Breast epithelium (tissue), 4 donors: ENCODE results near the gene LDB3. TPM values are rescaled to one million over a fixed set of nuclear protein-coding genes. Genes with fewer than 3 reads are reported as not detected.

Experiments
- DNase-seq, 2 donors: peaks; one replicate each; pipeline ENCODE4 v3.0.0-alpha.2; 2019; ENCODE audit warnings: low spot score in 2 of 2
- H3K27ac ChIP-seq, 2 donors: fragments of 200-600 bp; sonication (generic) in 1 of 2; one replicate each; pipeline ENCODE4 v1.5.1; 2016 to 2019; ENCODE audit warnings: mild to moderate bottlenecking in 1 of 2
- H3K27me3 ChIP-seq, 2 donors: fragments of 200-600 bp; sonication (generic) in 1 of 2; one replicate each; pipeline versions ENCODE4 v1.5.1 to v1.6.0; 2017 to 2019; ENCODE audit warnings: control low read depth in 1 of 2, mild to moderate bottlenecking in 1 of 2
- H3K36me3 ChIP-seq: fragments of 200-600 bp; one replicate; pipeline ENCODE4 v1.5.1; 2019
- H3K4me1 ChIP-seq, 2 donors: fragments of 200-600 bp; sonication (generic); one replicate each; pipeline ENCODE4 v1.5.1; 2016 to 2019; ENCODE audit warnings: control low read depth in 1 of 2
- H3K4me3 ChIP-seq, 3 donors: fragments of 200-600 bp; sonication (generic); 1 replicate in 2 of 3; 2 replicates in 1 of 3; pipeline ENCODE4 v1.5.1; 2016 to 2019; ENCODE audit warnings: mild to moderate bottlenecking in 3 of 3, moderate library complexity in 2 of 3
- H3K9me3 ChIP-seq, 2 donors: fragments of 200-600 bp; sonication (generic) in 1 of 2; one replicate each; pipeline ENCODE4 v1.5.1; 2016 to 2019; ENCODE audit warnings: control low read depth in 1 of 2
- CTCF ChIP-seq, 3 donors: fragments of 450-650 bp; IDR thresholded peaks; one replicate each; pipeline ENCODE4 v1.5.1; 2016 to 2017; ENCODE audit warnings: antibody characterized with exemption in 3 of 3, mild to moderate bottlenecking in 3 of 3, moderate library complexity in 3 of 3
- POLR2A ChIP-seq: fragments of 450-650 bp; IDR thresholded peaks from one replicate; pipeline ENCODE4 v1.6.1; 2016; ENCODE audit warnings: antibody characterized with exemption, mild to moderate bottlenecking, moderate library complexity
- POLR2AphosphoS5 ChIP-seq, 3 donors: sonication (generic); formaldehyde crosslinking; IDR thresholded peaks; one replicate each; pipeline ENCODE4 v1.6.1; 2017; ENCODE audit warnings: antibody characterized with exemption in 3 of 3
- intact Hi-C: fragments of 100-400 bp; cut with DNase I; formaldehyde crosslinking; loops from one replicate; pipeline ENCODE4 v1.15.1; 2023; ENCODE audit warnings: low total_unique reads
- total RNA-seq, 3 donors: library from RNA; depleted of rRNA; stranded (reverse); fragments of >200 nt; gene quantifications; one replicate each; pipeline ENCODE4 v1.1.0, GENCODE V29; 2016

LDB3 gene
- total RNA-seq, 3 donors from 2014 or later: 0.98 to 2.9 (median 1.3) TPM

- intact Hi-C loops: no loop called here
- TF ChIP-seq CTCF (IDR thresholded peaks at IDR 0.05) (no peak), POLR2AphosphoS5 (IDR thresholded peaks at IDR 0.05) (no peak), POLR2A (no peak)
- Histone ChIP-seq H3K4me1 (no peaks in the 10 kb centered on the region), H3K36me3 (no peaks in the 10 kb centered on the region), H3K27ac (no peak overlapping the region), H3K4me3 (no peak overlapping the region), H3K27me3 (no peaks in the 10 kb centered on the region), H3K9me3 (no peaks in the 10 kb centered on the region)
- no peak for DNase-seq
Observed at GRCh38 chr10:86692664-86693063, 24.4 kb downstream of the LDB3 start.

GRCh38 chr10:86693275-86693674 is 25.0 kb downstream of the LDB3 start:
- no peak for DNase-seq
- Histone ChIP-seq H3K27me3 (no peaks in the 10 kb centered on the region), H3K27ac (no peak overlapping the region), H3K36me3 (no peaks in the 10 kb centered on the region), H3K9me3 (no peaks in the 10 kb centered on the region), H3K4me1 (no peaks in the 10 kb centered on the region), H3K4me3 (no peak overlapping the region)
- intact Hi-C loops: no loop called here
- TF ChIP-seq POLR2AphosphoS5 (IDR thresholded peaks at IDR 0.05) (no peak), POLR2A (no peak), CTCF (IDR thresholded peaks at IDR 0.05) (no peak)

GRCh38 chr10:86693721-86694369 is 25.5 kb downstream of the LDB3 start:
- Histone ChIP-seq H3K4me3 (no peak overlapping the region), H3K27me3 (no peaks in the 10 kb centered on the region), H3K36me3 (no peaks in the 10 kb centered on the region), H3K27ac (peak overlapping the region in 1 of 2 donors; percentile 25), H3K4me1 (no peaks in the 10 kb centered on the region), H3K9me3 (no peaks in the 10 kb centered on the region)
- peak in 1 of 2 donors; percentile 24 for DNase-seq
- intact Hi-C loops: no loop called here
- TF ChIP-seq CTCF (IDR thresholded peaks at IDR 0.05) (peak; percentile 27 to 61 (median 40)), POLR2A (no peak)

GRCh38 chr10:86698207-86698940 is 30.1 kb downstream of the LDB3 start:
- Histone ChIP-seq H3K4me3 (no peak overlapping the region), H3K27ac (no peak overlapping the region), H3K4me1 (no peaks in the 10 kb centered on the region), H3K36me3 (no peaks in the 10 kb centered on the region), H3K9me3 (no peaks in the 10 kb centered on the region), H3K27me3 (no peaks in the 10 kb centered on the region)
- DNase-seq: no peak
- intact Hi-C loops: no loop called here
- TF ChIP-seq POLR2A (no peak), POLR2AphosphoS5 (IDR thresholded peaks at IDR 0.05) (no peak), CTCF (IDR thresholded peaks at IDR 0.05) (no peak)

- H3K27ac ChIP-seq: no peak overlapping the region
- no peak for DNase-seq
- no peak overlapping the region for H3K4me3 ChIP-seq
- no peaks in the 10 kb centered on the region for H3K4me1 ChIP-seq
- intact Hi-C loops: no loop called here
- H3K9me3 ChIP-seq: no peaks in the 10 kb centered on the region
- no peak for TF ChIP-seq CTCF (IDR thresholded peaks at IDR 0.05)
- TF ChIP-seq POLR2A: no peak
- TF ChIP-seq POLR2AphosphoS5 (IDR thresholded peaks at IDR 0.05): no peak
- H3K27me3 ChIP-seq: no peaks in the 10 kb centered on the region
- no peaks in the 10 kb centered on the region for H3K36me3 ChIP-seq
Observed at GRCh38 chr10:86699125-86699524, 30.8 kb downstream of the LDB3 start.
